HL-60/S4 treated with retinoic acid at 250 ng/mL for 4 days and 3 days (cell line): ENCODE data around the gene VSIG8.
"Not testable (repeated sequence)": the region's sequence is repeated elsewhere in the genome, so short reads cannot be mapped to it uniquely, and the experiment has no call there.

Experiments
- in situ Hi-C: fragments of 300-500 bp; cut with MboI; formaldehyde crosslinking; loops from 2 replicates; pipeline ENCODE4 v1.7.0; 2022; ENCODE audit warnings: low sequenced_read_pairs

Gene VSIG8, protein sequence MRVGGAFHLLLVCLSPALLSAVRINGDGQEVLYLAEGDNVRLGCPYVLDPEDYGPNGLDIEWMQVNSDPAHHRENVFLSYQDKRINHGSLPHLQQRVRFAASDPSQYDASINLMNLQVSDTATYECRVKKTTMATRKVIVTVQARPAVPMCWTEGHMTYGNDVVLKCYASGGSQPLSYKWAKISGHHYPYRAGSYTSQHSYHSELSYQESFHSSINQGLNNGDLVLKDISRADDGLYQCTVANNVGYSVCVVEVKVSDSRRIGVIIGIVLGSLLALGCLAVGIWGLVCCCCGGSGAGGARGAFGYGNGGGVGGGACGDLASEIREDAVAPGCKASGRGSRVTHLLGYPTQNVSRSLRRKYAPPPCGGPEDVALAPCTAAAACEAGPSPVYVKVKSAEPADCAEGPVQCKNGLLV

DNA sequence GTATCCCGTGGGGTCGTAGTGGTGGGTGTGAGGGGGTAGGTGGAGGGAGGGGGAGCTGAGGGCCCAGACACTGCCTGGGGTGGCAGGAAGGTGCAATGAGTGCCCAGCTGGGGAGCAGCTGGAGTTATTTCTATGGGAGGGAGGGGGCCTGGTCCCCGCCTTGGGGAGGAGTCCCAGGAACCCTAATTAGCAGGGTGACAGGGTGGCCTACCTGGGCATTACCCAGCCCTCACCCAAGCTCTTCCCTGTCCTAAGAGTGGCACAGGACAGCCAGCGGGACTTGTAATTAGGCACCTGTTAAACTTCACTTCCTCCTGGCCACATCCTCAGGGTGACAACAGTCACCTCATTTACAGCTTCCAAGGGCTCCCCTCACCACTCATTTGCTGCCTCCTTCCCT lies at the start of gene VSIG8:
VSIG8 (minus strand) TSS at position 101 of the 400 bp plus-strand sequence. CDS start 136 bp downstream, outside the sequence.
- in situ Hi-C loops = no loop called here

DNA sequence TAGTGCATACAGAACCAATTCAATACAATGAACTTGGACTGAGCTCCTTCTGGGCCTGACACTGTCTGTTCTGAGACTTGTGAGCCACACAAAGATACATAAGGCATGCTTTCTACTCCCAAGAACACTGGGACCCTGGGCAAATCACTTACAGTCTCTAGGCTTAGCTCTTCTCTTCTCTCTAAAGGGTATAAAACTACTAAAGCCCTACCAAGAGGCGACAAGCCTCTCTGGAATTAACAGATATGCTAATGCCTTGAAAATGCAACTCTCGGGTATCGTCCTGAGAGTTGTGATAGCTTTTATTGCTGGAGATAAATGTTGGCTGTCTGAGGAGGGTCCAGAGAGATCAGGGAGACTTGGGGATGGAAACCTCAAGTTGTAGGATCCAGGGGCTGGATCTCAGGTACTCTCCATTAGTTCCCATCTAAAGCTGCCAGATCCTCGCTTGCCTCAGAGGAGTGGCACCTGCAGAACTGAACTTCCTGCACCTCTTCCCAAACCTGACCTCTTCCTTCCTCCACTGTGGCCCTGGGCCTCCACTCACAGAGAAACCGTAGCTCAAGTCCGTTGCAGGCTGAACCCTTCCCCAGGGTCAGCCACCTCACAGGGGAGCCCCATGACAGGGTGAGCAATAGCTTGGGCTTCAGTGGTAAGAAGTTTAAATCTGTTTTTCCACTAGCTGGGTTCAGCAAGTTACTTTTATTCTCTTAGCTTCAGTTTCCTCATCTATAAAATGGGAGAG lies 49.0 kb upstream of the VSIG8 start:
- in situ Hi-C loops = no loop called here

DNA sequence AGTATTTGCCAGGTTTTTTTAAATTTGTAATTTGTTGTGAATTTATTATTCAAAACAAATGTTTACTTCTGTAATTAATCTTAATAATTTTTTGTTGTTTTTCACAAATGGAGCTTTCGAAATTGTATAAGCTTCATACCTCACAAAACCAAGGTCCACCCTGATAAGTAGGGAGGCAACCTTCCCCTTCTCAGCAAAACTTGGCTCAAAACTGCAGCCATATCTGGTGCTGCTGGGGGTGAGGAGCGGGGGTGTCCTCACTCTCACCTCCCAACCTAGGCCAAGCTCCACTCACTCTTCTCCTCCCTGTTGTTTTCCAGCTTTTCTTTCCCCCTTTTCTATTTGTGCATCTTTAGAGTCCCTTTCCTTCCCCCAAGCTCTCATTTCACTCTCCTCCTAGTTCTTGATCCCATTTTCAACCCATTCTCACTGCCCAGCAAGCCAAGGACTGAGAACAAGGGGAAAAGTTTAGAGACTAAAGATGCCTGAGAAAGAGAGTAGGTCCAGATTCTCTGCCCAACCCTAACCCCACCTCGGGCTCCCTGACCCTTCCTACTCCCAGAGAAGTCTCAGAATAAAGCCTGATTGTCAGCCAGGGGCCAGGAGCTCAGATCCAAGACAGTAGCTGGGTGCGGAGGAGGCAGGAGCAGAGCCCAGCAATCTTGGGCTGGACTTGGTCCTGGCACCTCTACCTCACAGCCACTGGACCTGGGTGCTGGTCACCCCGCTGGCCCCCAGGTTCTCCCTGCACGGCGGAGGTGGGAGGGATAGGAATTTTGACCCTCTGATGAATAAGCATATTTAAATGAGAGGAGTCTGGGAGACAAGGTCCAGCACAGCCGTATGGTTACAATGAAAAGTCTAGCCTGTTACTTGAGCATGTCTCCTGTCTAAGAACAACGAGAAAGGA lies 45.8 kb upstream of the VSIG8 start:
- in situ Hi-C loops = no loop called here

DNA sequence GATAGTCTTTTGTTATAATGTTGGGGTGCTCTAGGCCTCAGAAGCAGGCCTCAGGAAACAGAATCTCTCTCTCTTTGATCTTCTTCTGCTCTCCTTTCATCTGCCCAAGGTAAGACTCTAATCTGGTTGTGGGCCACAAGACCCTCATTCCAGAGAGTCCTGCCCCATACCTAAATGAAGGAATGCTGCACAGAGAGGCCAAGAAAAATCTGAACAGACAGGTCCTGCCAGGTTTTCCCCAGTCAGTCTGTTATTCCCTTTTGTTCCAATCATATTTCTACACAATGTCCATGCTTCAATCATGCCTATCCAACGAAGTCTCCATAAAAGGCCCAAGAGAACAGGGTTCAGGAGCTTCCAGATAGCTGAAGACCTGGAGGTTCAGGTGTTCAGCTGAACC lies 44.5 kb upstream of the VSIG8 start:
- in situ Hi-C loops = no loop called here

DNA sequence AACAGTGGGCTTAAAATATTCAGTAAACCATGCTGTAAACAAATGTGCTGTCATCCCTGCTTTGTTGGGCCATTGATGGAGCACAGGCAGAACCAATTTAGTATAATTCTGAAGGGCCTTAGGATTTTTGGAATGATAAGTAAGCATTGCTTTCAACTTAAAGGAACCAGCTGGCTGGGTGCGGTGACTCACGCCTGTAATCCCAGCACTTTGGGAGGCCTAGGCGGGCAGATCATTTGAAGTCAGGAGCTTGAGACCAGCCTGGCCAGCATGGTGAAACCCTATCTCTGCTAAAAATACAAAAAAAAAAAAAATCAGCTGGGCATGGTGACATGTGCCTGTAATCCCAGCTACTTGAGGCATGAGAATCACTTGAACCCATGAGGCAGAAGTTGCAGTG lies 41.6 kb upstream of the VSIG8 start:
- in situ Hi-C loops = not testable (repeated sequence)

DNA sequence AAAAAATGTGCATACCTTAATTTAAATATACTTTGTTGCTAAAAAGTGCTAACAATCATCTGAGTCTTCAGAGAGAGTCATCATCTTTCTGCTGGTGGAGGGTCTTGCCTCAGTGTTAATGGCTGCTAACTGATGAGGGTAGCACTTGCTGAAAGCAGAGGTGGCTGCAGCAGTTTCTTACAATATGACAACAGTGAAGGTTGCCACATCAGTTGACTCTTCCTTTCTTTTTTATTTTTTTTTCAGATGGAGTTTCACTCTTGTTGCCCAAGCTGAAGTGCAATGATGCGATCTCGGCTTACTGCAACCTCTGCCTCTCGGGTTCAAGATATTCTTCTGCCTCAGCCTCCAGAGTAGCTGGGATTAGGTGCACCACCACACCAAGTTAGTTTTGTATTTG lies 40.1 kb upstream of the VSIG8 start:
- in situ Hi-C loops = no loop called here

DNA sequence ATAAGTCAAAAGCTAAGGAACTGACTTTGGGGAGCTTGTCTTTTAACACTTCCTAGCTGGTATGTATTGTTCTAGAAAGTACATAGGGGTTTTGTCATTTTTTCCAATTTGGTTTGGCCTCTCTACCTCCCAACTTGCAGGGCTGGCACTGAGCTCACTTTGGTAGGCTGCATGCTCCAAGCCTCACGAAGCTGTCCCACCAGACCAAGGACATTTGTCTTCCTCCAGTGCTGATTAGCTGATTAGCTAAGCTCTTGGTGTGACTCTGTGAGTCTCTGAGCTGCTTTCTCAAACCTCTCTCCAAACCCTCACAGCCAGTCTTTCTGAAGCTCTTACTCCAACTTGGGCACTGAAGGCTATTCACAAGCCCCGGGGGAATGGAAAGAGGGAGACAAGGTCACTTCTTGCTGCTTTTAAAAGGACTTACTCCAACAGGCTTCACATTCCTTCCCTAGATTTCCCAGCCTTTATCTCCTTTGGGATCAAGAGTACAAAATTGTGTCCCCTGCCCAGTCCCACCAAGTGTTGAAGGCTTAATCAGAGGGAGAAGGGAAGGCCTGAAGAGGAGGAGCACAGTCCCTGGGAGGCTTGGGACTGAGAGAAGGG lies 38.4 kb upstream of the VSIG8 start:
- in situ Hi-C loops = no loop called here

DNA sequence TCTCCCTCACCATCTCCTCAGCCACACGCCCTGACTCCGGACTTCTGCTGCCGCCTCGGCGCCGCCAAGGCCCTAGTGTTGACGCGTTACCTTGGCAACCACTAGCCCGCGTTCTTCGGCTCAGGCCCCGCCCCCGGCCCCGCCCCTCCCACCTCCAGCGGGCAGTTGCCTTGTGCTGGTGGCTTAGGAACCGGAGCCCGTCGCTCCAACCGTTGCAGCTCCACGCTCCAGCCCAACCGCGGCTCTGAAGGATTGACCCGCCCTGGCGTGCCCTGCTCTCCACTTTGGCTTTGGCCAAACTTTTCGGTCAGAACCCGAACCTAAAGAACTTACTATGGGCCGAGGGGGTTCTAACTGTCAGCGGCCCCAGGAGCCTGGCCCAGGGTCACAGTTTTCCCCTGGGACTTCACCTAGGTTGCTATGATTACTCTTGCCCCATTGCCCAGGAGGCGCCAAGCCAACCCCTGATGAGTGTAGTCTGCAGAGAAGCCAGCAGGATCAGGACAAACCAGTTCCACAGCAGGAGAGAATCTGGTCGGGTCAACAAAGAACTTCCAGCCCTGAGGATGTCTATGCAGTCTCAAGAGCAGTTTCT lies 37.7 kb upstream of the VSIG8 start, which contains the start of gene CFAP45:
CFAP45 (minus strand) TSS at position 80 of the 595 bp plus-strand sequence; CDS start at position 13, 67 bp downstream.
- in situ Hi-C loops = no loop called here

DNA sequence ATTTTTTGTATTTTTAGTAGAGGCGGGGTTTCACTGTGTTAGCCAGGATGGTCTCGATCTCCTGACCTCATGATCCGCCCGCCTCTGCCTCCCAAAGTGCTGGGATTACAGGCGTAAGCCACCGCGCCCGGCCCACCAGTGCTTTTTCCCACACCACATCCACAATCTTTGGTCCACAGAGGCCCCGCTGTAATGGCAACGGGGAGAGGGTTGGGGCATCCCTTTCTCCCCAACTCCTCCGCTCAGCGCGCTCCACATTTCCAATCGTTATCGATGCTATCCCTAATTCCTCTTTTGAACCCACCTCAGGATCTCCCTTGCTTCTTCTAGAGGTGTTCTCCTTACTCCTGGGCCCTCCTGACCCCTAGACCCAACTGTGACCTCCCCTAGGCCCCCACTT lies 37.2 kb upstream of the VSIG8 start:
- in situ Hi-C loops = loop anchor here (10.0 kb wide), 1 partner anchor 105 kb away; no protein-coding TSS in a partner anchor

DNA sequence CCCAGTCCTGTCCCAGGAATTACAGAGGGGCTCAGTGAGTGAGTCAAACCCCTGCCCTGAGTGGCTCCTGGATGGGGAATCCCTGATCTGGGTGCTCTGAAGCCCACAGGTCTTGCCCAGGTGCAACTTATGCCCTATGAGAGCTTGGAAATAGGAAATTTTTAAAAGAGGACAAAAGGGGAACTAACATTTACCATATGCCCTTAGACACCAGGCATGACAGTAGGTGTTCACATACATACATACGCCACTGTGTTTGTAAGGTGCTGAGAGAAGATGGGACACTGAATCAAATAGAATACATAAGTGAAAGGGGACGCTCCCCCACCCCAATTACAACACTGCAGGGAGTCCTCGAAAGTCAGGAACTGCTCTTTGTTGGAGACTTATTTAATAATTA lies 36.1 kb upstream of the VSIG8 start:
- in situ Hi-C loops = loop anchor here (10.0 kb wide), 1 partner anchor 104 kb away; no protein-coding TSS in a partner anchor

DNA sequence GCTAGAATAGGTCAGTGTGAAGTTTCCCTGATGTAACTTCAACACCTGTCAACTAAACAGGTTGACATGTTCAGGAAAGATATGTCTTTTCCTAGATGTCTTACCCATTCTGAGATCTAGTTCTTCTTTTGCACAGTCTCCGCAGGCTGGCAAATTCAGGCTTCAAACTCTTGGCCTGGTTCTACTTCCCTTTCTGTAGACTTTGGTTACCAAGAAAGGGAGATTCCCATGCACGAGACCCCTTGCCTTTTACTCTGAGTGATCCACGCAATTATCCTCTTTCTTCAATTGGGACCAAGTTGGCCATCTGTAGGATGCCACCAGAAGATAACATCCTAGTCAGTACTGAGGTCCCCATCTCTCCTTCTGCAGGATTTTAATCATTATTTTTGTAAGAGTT lies 35.5 kb upstream of the VSIG8 start:
- in situ Hi-C loops = loop anchor here (10.0 kb wide), 1 partner anchor 103 kb away; no protein-coding TSS in a partner anchor

DNA sequence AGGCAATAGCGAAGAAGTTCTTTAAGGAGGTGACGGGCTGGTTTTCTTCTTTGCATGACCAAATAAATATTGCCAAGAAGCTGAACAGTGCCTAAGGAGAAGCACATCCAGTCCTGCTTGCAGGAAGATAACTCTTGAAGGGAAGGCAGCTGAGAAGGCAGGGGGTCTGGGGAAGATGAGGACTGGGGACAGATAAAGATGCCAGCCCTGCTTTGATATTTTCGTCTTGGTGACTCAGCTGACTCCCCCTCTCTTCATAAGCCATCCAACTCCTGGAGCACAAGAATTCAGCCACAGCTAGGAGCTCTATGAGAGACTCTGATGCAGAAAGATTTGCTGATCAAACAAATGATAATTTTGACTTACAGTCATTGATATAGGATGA lies 34.1 kb upstream of the VSIG8 start:
- in situ Hi-C loops = loop anchor here (10.0 kb wide), 1 partner anchor 102 kb away; no protein-coding TSS in a partner anchor

DNA sequence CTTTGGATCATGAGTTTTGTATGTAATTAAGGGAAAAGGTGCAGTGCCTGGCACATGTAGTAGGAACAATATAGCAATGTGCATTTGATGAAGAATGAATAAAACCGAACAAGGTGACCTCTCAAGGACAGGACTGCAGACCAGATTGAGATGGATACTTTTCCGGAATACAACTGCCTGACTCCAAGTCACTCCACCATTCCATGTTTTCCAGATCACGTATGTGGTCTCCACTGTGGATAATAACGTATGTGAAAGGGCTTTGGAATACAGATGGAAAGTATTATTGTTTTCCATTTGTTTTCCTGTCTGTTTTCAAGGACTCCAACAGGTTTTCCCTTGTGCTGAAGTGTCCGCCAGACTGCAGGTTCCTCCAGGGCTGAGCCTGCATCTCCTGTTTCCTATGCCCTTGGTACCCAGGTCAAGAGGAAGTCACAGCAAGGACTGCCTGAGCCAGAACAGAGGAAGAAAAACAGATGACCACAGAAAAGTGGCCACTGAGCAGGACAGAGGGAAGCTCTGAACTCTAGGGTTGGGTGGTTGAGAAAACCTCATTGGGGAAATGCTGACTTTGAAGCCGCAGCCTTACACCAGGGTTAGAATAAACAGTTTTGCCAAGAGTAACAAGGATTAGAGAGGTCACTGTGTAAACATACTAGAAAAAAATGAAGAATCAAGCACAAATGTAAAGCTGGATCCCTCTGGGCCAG lies 33.5 kb upstream of the VSIG8 start:
- in situ Hi-C loops = loop anchor here (10.0 kb wide), 1 partner anchor 101 kb away; no protein-coding TSS in a partner anchor

DNA sequence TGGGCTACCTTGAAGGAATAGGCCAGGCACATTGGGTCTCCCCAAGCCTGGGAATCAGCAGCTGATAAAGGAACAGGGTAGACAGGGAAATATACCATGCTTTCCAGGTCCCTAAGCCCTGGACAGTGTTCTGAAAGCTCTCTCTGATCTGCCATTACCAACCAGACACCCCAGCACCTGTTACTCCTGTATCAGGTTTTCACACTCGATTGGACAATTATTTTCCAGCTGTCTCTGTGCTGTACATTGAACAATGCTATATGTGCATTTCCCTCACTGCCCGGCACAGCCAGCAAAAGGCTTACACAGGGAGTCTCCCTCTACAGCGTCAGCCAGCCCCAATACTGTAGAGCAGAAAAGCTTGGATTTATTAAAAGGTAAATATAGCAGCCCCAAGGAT lies 32.8 kb upstream of the VSIG8 start:
- in situ Hi-C loops = loop anchor here (10.0 kb wide), 1 partner anchor 100 kb away; no protein-coding TSS in a partner anchor

DNA sequence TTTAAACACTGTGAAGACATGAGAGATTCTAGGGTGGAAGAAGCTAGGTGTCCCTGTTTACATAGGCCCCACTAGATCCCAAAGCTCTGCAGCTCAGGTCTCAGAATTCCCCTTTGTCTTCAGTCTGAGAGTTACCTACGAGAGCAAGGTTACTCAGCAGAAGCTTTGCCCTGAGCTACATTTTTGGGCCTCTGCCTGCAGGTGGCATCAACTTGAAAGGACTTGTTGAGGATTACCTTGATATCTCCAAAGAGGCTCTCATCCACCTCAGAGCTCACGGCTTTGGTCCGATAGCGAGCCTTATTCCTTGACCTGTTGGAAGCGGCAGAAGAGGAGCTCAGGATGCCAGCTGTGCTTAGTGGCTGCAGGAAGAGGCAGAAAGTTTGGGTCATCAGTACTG lies 30.5 kb upstream of the VSIG8 start:
- in situ Hi-C loops = loop anchor here (10.0 kb wide), 1 partner anchor 98 kb away; no protein-coding TSS in a partner anchor

DNA sequence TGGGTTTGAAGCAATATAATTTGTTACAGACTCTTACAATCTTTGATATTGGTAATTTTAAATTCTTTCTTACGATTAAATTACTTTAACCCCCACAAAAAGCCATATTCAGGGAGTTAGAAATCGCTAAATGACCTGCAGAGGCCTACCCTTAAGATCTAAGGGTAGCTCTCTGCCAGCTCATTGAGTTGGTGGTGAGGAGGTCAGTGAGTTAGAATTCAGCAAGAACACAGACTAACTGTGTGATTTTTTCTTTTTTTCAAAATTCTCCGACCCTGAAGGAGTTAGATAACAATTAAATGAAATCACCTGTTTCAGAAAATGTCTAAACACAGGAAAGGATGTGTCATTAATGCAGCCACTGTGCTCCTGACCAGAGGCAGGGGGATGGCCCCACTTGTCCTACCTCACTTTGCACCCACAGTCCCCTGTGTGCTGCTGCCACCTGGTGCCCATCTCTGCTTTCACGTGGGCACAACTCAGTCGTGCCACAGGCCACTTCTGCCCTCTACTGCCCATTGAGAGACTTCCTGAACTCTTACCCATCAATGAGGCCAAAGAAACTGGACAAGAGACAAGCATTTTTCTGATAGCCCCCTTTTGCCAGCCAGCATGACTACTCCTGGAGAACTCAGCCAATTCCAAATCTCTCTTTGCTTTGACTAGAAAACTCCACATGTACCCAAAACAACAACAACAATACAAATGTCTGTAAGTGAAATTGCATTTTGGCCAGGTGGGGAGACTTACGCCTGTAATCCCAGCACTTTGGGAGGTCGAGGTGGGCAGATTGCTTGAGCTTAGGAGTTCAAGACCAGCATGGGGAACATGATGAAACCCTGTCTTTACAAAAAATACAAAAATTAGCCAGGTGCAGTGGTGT lies 29.1 kb upstream of the VSIG8 start:
- in situ Hi-C loops = loop anchor here (10.0 kb wide), 1 partner anchor 97 kb away; no protein-coding TSS in a partner anchor

DNA sequence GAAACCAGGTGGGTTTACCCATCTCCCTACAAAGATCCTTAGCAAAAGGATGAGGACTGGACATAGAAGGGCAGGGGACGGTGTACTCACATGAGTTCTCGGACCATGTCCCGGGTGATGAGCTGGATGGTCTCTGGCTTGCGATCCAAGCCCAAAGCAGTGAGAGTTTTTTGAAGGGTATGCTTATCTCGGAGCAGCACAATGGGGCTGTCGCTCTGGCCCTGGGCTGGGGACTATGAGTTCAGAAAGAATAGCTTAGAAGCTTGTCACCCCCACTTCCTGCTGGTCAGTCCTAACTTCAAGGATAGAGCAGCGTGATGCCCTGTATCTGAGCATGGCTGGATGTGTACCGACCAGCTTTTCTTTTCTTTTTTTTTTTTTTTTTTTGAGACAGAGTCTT lies 27.9 kb upstream of the VSIG8 start:
- in situ Hi-C loops = loop anchor here (10.0 kb wide), 1 partner anchor 96 kb away; no protein-coding TSS in a partner anchor

DNA sequence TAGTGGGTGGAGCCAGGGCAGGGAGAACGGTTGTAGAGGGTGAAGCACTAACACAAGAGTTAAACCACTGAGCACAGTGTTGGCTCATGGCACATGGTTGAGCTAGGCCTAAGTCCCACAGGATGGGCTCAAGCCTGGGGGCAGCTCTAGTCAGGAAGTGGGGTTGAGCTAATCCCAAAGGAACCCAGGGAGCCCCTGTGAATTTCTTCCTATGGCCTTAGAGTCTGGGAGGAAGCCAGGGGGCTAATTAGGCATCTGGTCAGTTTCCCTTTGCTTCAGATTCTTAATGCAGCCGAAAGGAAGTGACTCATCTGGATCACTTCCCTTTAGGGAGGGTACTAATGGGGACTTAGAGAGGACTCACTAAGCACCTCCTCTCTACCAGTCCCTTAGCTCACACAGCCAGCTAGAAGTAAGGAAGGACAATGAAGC lies 27.4 kb upstream of the VSIG8 start:
- in situ Hi-C loops = loop anchor here (10.0 kb wide), 1 partner anchor 95 kb away; no protein-coding TSS in a partner anchor
